ENCODE data around the gene MRAS. TPM values are rescaled to one million over a fixed set of nuclear protein-coding genes. Genes with fewer than 3 reads are reported as not detected.

The MRAS gene
- total and polyA plus RNA-seq, 2 of the 4 experiments (the other 2 are of a cell fraction) = 59.3 to 60.6 TPM

- Histone ChIP-seq H2BK120ac (ENCODE audit: low read depth, low read length) (no peak overlapping the region), H2AK5ac (ENCODE audit: low read depth, low read length) (no peak overlapping the region), H3K14ac (replicated peaks; ENCODE audit: low read depth, low read length) (no peak overlapping the region), H4K91ac (ENCODE audit: insufficient read depth, low read depth, low read length) (no peak overlapping the region), H3K27me3 (ENCODE audit: control insufficient read depth, insufficient read depth, low read length) (peaks cover 17% of the 10 kb centered on the region), H3K4ac (ENCODE audit: low read depth, low read length) (no peak overlapping the region), H3K9me3 (ENCODE audit: control insufficient read depth, insufficient read depth, low read length) (no peaks in the 10 kb centered on the region), H2BK5ac (ENCODE audit: low read depth, low read length, poor library complexity, severe bottlenecking) (no peak overlapping the region), H2AK9ac (replicated peaks; ENCODE audit: low read depth, low read length, poor library complexity) (no peak overlapping the region), H3K56ac (ENCODE audit: extremely low read depth, insufficient read depth, low read length) (no peak overlapping the region), H3K4me2 (ENCODE audit: low read depth, low read length) (no peak overlapping the region), H3K18ac (ENCODE audit: low read depth, low read length) (no peak overlapping the region), H3K27ac (ENCODE audit: insufficient read depth, low read length) (no peak overlapping the region), H3K79me1 (ENCODE audit: low read depth in 1 of 2, low read length in 2 of 2) (no peaks in the 10 kb centered on the region), H2BK20ac (ENCODE audit: low read depth, low read length) (no peak overlapping the region), H3K23ac (ENCODE audit: low read depth, low read length) (no peak overlapping the region), H4K5ac (ENCODE audit: low read depth, low read length) (no peak overlapping the region), H3K9ac (ENCODE audit: low read depth, low read length) (no peak overlapping the region), H2AFZ (replicated peaks; ENCODE audit: low read length, poor library complexity) (no peak overlapping the region), H3K4me1 (ENCODE audit: control insufficient read depth, insufficient read depth, low read length) (no peaks in the 10 kb centered on the region), H2BK15ac (ENCODE audit: low read depth, low read length) (no peak overlapping the region), H4K8ac (ENCODE audit: low read depth in 2 of 2, low read length in 2 of 2) (no peak overlapping the region), H3K9me1 (ENCODE audit: insufficient read depth, low read length) (no peaks in the 10 kb centered on the region), H3K4me3 (ENCODE audit: insufficient read depth, low read depth, low read length) (no peak overlapping the region), H3K36me3 (ENCODE audit: control insufficient read depth, insufficient read depth, low read length) (no peaks in the 10 kb centered on the region), H4K20me1 (ENCODE audit: insufficient read depth, low read length) (no peaks in the 10 kb centered on the region)
- DNase-seq (no peak), ATAC-seq (ENCODE audit: low read depth) (no peak)
- CTCF ChIA-PET = no interaction called here
- intact Hi-C loops (cut with micrococcal nuclease) = loop anchor here (5.0 kb wide), 1 partner anchor 140 kb away; the partner anchor contains the start of gene ARMC8
- dilution Hi-C loops (cut with HindIII; ENCODE audit: low sequenced_read_pairs, unreplicated experiment) = no loop called here
- in situ Hi-C loops (cut with MboI; ENCODE audit: low sequenced_read_pairs) = no loop called here
- no peak for TF ChIP-seq FOS (IDR thresholded peaks at IDR 0.05; ENCODE audit: low read depth, low read length)
- TF ChIP-seq RCOR1 (IDR thresholded peaks at IDR 0.05; ENCODE audit: insufficient replicate concordance, low read length) = no peak
- no TSS peak for BruUV-seq (replicated peaks)
- WGBS, 2 experiments (ENCODE audit: extremely low coverage in 2 of 2, insufficient read length in 1 of 2) = no CpG with 5 or more reads among the region's 12 CpGs
- POLR2A ChIA-PET (ENCODE audit: unreplicated experiment) = interaction anchor here (0.5 kb wide), 1 partner anchor 23 kb away, joined by 5 read pairs; no protein-coding TSS in a partner anchor
These were observed 21.3 kb upstream of the MRAS start for GRCh38 chr3:138326866-138327595.
